ENCODE results near the gene CNTNAP5. TPM values are rescaled to one million over a fixed set of nuclear protein-coding genes. Genes with fewer than 3 reads are reported as not detected.
A peak's percentile ranks its signal among the peaks of the same experiment; 100 is the strongest.

CNTNAP5 gene
- total RNA-seq, 1 experiment from 2014 or later: not detected

- no peak overlapping the region for H3K4me3 ChIP-seq (ENCODE audit: low read depth in 2 of 2, low read length in 2 of 2)
- ATAC-seq (no peak; the same call in 1 of the 2 replicates), DNase-seq (ENCODE audit: low read depth, low spot score) (peak; percentile 17)
- TF ChIP-seq CTCF (IDR thresholded peaks at IDR 0.05) (peak; percentile 66), TCF7L2 (IDR thresholded peaks at IDR 0.05; ENCODE audit: low read depth, low read length) (no peak)
- intact Hi-C loops (cut with micrococcal nuclease; ENCODE audit: unreplicated experiment) (no loop called here), in situ Hi-C loops (cut with HindIII; ENCODE audit: low pct_unique_long_range_greater_than_20kb, low sequenced_read_pairs) (no loop called here)
- H3K9me3 ChIP-seq (ENCODE audit: control insufficient read depth, insufficient read depth, low read depth, low read length): no peaks in the 10 kb centered on the region
- H3K27me3 ChIP-seq (ENCODE audit: control insufficient read depth, insufficient read depth, low read length): no peaks in the 10 kb centered on the region
- no peaks in the 10 kb centered on the region for H3K36me3 ChIP-seq (ENCODE audit: control insufficient read depth, insufficient read depth, low read length)
- no peak overlapping the region for H3K27ac ChIP-seq (ENCODE audit: low read length)
- CTCF ChIA-PET: interaction anchor here (0.6 kb wide), 1 partner anchor 31 kb away, joined by 5 read pairs; no protein-coding TSS in a partner anchor
- no peaks in the 10 kb centered on the region for H3K4me1 ChIP-seq (ENCODE audit: control insufficient read depth, insufficient read depth, low read length)
- POLR2A ChIA-PET: no interaction called here
- no TSS peak for BruUV-seq (replicated peaks)
These were observed 31.3 kb upstream of the CNTNAP5 start for GRCh38 chr2:123993728-123994323.

DNA sequence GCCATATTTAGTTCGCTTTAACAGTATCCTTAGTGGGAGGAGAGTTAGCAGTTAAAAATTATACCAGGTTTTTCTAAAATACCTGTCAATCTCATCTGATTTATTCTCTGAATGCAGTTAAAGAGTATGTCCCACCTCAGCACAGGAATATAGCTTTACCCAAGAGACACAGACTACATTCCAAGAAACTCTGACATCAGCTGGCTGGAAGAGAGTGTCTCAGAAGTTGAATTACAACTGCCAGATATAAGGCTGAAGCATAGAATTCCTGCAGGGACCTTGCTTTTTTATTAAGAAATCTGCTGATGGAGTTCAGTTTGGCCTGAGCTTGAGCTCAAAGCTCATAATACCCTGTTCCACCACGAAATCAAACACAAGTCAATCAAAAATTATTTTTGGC is 25.4 kb upstream of the CNTNAP5 start:
- Histone ChIP-seq H3K4me1 (ENCODE audit: control insufficient read depth, insufficient read depth, low read length) (no peaks in the 10 kb centered on the region), H3K27ac (ENCODE audit: low read length) (no peak overlapping the region), H3K4me3 (ENCODE audit: low read depth in 2 of 2, low read length in 2 of 2) (no peak overlapping the region), H3K9me3 (ENCODE audit: control insufficient read depth, insufficient read depth, low read depth, low read length) (no peaks in the 10 kb centered on the region), H3K27me3 (ENCODE audit: control insufficient read depth, insufficient read depth, low read length) (no peaks in the 10 kb centered on the region), H3K36me3 (ENCODE audit: control insufficient read depth, insufficient read depth, low read length) (no peaks in the 10 kb centered on the region)
- ATAC-seq: no peak
- intact Hi-C loops (cut with micrococcal nuclease; ENCODE audit: unreplicated experiment) (no loop called here), in situ Hi-C loops (cut with HindIII; ENCODE audit: low pct_unique_long_range_greater_than_20kb, low sequenced_read_pairs) (no loop called here)
- POLR2A ChIA-PET: no interaction called here
- DNase-seq (ENCODE audit: low read depth, low spot score): no peak
- no TSS peak for BruUV-seq (replicated peaks)
- CTCF ChIA-PET: no interaction called here
- TF ChIP-seq, protein P1, sequence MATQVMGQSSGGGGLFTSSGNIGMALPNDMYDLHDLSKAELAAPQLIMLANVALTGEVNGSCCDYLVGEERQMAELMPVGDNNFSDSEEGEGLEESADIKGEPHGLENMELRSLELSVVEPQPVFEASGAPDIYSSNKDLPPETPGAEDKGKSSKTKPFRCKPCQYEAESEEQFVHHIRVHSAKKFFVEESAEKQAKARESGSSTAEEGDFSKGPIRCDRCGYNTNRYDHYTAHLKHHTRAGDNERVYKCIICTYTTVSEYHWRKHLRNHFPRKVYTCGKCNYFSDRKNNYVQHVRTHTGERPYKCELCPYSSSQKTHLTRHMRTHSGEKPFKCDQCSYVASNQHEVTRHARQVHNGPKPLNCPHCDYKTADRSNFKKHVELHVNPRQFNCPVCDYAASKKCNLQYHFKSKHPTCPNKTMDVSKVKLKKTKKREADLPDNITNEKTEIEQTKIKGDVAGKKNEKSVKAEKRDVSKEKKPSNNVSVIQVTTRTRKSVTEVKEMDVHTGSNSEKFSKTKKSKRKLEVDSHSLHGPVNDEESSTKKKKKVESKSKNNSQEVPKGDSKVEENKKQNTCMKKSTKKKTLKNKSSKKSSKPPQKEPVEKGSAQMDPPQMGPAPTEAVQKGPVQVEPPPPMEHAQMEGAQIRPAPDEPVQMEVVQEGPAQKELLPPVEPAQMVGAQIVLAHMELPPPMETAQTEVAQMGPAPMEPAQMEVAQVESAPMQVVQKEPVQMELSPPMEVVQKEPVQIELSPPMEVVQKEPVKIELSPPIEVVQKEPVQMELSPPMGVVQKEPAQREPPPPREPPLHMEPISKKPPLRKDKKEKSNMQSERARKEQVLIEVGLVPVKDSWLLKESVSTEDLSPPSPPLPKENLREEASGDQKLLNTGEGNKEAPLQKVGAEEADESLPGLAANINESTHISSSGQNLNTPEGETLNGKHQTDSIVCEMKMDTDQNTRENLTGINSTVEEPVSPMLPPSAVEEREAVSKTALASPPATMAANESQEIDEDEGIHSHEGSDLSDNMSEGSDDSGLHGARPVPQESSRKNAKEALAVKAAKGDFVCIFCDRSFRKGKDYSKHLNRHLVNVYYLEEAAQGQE (IDR thresholded peaks at IDR 0.05; ENCODE audit: insufficient read depth in 1 of 2, low read depth in 2 of 2, low read length in 1 of 2): no peak
- TF ChIP-seq SIN3A (IDR thresholded peaks at IDR 0.05; ENCODE audit: borderline replicate concordance, insufficient read depth, low read depth, low read length) (no peak), CTCF (IDR thresholded peaks at IDR 0.05) (no peak), POLR2AphosphoS5 (IDR thresholded peaks at IDR 0.05; ENCODE audit: low read depth, low read length) (no peak), TCF7L2 (IDR thresholded peaks at IDR 0.05; ENCODE audit: low read depth, low read length) (no peak)
